ENCODE results near the gene TICAM2. TPM values are rescaled to one million over a fixed set of nuclear protein-coding genes. Genes with fewer than 3 reads are reported as not detected.
A peak's percentile ranks its signal among the peaks of the same experiment; 100 is the strongest.

The TICAM2 gene
- total RNA-seq, 4 donors from 2014 or later, result 0.59 to 1.3 (median 0.78) TPM

DNA sequence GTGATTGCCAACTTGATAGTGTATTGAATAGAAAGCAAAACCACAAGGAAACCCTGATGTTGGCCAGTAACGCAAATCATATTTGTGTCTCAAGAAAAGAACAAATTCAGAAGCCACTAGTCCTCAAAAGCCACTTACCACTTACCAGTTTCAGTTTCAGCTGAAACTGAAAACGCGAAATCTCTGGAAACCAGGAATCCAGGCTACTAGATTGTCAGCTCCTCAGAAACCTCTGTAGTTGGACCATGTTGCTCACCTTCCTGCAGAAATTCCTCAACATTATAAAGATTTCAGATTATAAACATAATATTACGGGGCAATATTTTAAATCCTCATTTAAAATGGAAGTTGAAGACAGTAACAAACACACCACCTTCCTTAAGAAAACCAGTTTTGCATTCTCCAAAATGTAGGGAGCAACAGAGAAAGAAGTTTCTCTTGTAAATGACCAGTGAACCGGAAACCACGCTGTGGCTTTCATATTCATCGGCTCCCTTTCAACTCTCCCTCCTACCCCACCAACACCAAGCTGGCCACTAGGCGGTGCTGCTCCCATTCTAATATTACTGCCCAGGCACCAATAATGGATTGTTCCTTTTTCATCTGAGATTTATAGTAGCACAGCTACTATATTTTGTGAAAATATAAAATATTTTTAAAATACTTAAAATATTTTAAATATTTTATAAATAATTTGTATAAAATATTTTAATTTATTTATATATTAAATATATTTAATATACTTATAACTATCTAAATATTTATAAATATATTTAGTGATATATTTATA is 32.3 kb upstream of the TICAM2 start:
- peaks cover 0 to 6% of the 10 kb centered on the region in 2 donors for H3K4me1 ChIP-seq
- H3K9me3 ChIP-seq, result no peaks in the 10 kb centered on the region
- DNase-seq, result peak; percentile 65 to 77
- H3K4me3 ChIP-seq, result peak overlapping the region; percentile 9 to 52 (median 37)
- H3K27me3 ChIP-seq, result no peaks in the 10 kb centered on the region
- H3K36me3 ChIP-seq, result no peaks in the 10 kb centered on the region
- peak; percentile 91 to 99 for ATAC-seq
- intact Hi-C loops (cut with DNase I; ENCODE audit: low total_unique reads) (loop anchor here (2.0 kb wide), 1 partner anchor 434 kb away; no protein-coding TSS in a partner anchor), in situ Hi-C loops (cut with MboI; ENCODE audit: low sequenced_read_pairs in 4 of 4) (no loop called here)
- TF ChIP-seq, protein P1, sequence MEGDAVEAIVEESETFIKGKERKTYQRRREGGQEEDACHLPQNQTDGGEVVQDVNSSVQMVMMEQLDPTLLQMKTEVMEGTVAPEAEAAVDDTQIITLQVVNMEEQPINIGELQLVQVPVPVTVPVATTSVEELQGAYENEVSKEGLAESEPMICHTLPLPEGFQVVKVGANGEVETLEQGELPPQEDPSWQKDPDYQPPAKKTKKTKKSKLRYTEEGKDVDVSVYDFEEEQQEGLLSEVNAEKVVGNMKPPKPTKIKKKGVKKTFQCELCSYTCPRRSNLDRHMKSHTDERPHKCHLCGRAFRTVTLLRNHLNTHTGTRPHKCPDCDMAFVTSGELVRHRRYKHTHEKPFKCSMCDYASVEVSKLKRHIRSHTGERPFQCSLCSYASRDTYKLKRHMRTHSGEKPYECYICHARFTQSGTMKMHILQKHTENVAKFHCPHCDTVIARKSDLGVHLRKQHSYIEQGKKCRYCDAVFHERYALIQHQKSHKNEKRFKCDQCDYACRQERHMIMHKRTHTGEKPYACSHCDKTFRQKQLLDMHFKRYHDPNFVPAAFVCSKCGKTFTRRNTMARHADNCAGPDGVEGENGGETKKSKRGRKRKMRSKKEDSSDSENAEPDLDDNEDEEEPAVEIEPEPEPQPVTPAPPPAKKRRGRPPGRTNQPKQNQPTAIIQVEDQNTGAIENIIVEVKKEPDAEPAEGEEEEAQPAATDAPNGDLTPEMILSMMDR (IDR thresholded peaks at IDR 0.05 in 4 of 5, conservative IDR thresholded peaks at IDR 0.05 in 1 of 5), result peak; percentile 64 to 89 (median 83)
- TF ChIP-seq POLR2A (IDR thresholded peaks at IDR 0.05), result no peak
- peak overlapping the region; percentile 24 to 63 (median 33) for H3K27ac ChIP-seq

DNA sequence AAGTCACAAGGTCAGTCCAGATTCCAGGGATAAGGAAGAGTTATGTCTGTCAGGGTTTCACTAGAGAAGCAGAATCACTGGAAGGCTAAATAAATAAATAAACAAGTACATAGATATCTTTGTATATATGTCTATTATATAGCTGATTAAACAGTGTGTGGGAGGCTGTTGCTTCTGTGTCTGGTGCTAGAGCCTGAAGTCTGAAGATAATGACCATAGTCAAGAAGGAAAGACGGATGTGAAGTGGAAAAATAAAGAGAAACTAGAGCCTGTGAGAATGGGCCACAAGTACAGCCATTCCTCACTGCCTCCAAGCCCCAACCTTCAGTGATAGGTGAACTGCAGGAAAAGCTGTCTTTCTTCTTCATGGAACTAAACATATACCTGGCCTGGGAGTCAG is 27.6 kb upstream of the TICAM2 start:
- TF ChIP-seq, protein P1 (IDR thresholded peaks at IDR 0.05 in 4 of 5, conservative IDR thresholded peaks at IDR 0.05 in 1 of 5), result no peak
- no peak for TF ChIP-seq POLR2A (IDR thresholded peaks at IDR 0.05)
- Histone ChIP-seq H3K4me1 (peaks cover 3 to 8% of the 10 kb centered on the region in 2 donors), H3K4me3 (no peak overlapping the region), H3K27ac (no peak overlapping the region), H3K27me3 (no peaks in the 10 kb centered on the region), H3K36me3 (no peaks in the 10 kb centered on the region), H3K9me3 (no peaks in the 10 kb centered on the region)
- intact Hi-C loops (cut with DNase I; ENCODE audit: low total_unique reads) (loop anchor here (5.0 kb wide), 2 partner anchors 88 to 457 kb away; partner anchors contain the start of genes COMMD10 and FEM1C), in situ Hi-C loops (cut with MboI; ENCODE audit: low sequenced_read_pairs in 4 of 4) (loop anchor here in 1 of 4 donors (10.0 kb wide), 1 partner anchor 205 kb away; no protein-coding TSS in a partner anchor)
- no peak for ATAC-seq
- DNase-seq, result no peak

DNA sequence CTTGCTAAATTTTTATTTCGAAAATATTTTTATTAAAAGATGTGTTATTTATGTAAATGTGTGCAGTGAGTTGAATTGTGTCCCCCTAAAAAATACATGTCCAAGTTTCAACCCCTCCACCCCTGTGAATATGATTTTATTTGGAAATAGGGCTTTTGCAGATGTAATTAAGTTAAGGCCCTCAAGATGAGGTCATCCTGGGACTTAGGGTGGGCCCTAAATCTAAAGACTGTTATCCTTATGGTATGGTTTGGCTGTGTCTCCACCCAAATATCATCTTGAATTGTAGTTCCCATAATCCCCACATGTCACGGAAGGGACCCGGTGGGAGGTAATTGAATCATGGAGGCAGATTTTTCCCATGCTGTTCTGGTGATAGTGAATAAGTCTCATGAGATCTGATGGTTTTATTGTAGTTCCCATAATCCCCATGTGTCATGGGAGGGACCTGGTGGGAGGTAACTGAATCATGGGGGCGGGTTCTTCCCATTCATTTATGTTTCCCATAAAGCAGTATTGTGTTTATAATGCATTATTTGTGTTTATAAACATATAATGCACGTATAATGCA is 25.1 kb upstream of the TICAM2 start:
- intact Hi-C loops (cut with DNase I; ENCODE audit: low total_unique reads) (loop anchor here (2.0 to 5.0 kb wide), 4 partner anchors 85 to 460 kb away; partner anchors contain the start of genes AP3S1, ATG12, COMMD10 and FEM1C), in situ Hi-C loops (cut with MboI; ENCODE audit: low sequenced_read_pairs in 4 of 4) (loop anchor here in 1 of 4 donors (10.0 kb wide), 1 partner anchor 207 kb away; no protein-coding TSS in a partner anchor)
- Histone ChIP-seq H3K4me3 (no peak overlapping the region), H3K36me3 (peaks cover 0 to 3% of the 10 kb centered on the region in 2 donors), H3K4me1 (peaks cover 26% of the 10 kb centered on the region in 2 donors), H3K9me3 (no peaks in the 10 kb centered on the region), H3K27me3 (no peaks in the 10 kb centered on the region), H3K27ac (no peak overlapping the region)
- ATAC-seq (no peak), DNase-seq (no peak)
- TF ChIP-seq, protein P1 (IDR thresholded peaks at IDR 0.05 in 4 of 5, conservative IDR thresholded peaks at IDR 0.05 in 1 of 5), result no peak
- no peak for TF ChIP-seq POLR2A (IDR thresholded peaks at IDR 0.05)

DNA sequence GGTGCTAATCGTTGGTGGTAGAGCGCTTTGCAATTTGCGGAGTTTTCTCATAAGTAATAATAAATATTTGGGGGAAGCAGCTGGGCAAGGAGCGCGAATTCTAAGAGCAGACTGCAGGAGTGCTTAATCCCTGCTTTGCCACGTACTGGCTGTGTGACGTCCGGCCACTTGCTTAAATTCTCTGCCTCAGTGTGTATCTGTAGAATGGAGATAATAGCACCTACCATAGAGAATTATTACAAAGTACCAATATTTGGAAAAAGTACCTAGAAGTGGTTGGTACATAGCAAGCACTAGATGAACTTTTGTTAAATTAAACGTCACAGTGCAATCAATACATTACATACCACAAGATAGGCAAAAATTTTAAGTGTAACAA is 24.2 kb upstream of the TICAM2 start:
- ATAC-seq (peak; percentile 42 to 43), DNase-seq (no peak)
- TF ChIP-seq, protein P1 (IDR thresholded peaks at IDR 0.05 in 4 of 5, conservative IDR thresholded peaks at IDR 0.05 in 1 of 5), result peak in 1 of 5 experiments; percentile 22
- no peak for TF ChIP-seq POLR2A (IDR thresholded peaks at IDR 0.05)
- Histone ChIP-seq H3K27ac (peak overlapping the region; percentile 87 to 97 (median 95)), H3K36me3 (peaks cover 0 to 4% of the 10 kb centered on the region in 2 donors), H3K4me3 (peak overlapping the region; percentile 75 to 99 (median 84)), H3K4me1 (peaks cover 31 to 35% of the 10 kb centered on the region in 2 donors), H3K27me3 (no peaks in the 10 kb centered on the region), H3K9me3 (no peaks in the 10 kb centered on the region)
- in situ Hi-C loops (cut with MboI; ENCODE audit: low sequenced_read_pairs in 4 of 4) (loop anchor here in 1 of 4 donors (10.0 kb wide), 1 partner anchor 208 kb away; no protein-coding TSS in a partner anchor), intact Hi-C loops (cut with DNase I; ENCODE audit: low total_unique reads) (loop anchor here (2.0 to 5.0 kb wide), 4 partner anchors 84 to 461 kb away; partner anchors contain the start of genes AP3S1, ATG12, COMMD10 and FEM1C)

All from gastrocnemius medialis (tissue), 4 donors.